GM18507 (cell line): ENCODE measurements around the gene CACNA2D3.

Experiments
- DNase-seq: peaks from one replicate; pipeline ENCODE4 v3.0.0; 2011; ENCODE audit warnings: low read depth; ENCODE audit not compliant: insufficient read length; ENCODE audit errors: extremely low spot score
- FAIRE-seq: peaks from 2 replicates; lab custom pipeline; 2011; peaks lifted over from hg19 to GRCh38; lab: Jason Lieb, UNC

CACNA2D3 gene

DNA sequence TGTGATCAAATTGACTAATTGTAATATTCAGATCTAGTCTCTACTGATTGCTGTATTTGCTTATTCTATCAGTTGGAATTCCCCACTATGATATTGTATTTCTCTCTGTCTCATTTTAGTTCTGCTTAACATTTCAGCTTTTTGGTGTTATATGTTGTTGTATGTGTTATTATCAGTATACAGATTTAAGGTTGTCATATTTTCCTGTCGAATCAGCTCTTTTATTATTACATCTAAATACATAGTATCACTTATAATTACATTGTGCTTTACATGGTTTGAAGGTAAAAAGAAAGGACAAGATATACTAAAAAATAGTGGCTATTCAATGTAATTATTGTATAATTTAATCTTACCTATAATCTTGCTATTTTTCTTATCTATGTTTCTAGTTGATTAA, 598.3 kb downstream of the CACNA2D3 start:
- DNase-seq (no peak), FAIRE-seq (no peak)

DNA sequence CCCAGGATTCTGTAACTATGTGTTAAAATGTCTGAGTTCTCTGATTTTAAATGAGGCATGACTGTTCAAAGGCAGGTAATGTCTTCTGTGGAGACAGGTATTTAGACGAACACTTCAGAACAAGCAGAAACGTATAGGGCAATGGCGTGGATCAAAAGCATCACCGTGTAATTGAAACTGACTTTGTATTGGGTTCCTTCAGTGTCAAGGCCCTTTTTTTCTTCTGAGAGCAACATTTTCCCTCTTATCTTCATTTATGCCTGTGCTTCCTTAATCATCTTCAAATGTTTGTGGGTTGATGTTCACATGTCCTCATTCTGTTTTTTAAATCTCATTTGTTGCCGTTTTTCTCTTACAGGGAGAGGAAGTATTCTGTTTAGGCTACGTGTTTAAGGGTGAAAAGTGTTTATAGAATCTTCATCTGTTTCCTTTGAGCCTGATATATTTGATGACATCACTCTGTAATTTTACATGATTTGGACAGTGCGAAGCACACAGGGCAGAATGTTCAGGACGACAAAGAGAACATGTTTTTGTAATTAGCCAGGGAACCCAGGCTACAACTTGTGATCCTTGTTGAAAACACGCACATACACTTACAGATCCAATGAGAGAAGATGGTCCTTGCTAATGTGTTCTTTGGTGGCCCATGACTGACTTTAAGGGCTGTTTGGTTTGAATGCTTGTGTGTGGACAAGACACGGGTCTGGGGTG, 609.5 kb downstream of the CACNA2D3 start:
- DNase-seq (no peak), FAIRE-seq (no peak)

DNA sequence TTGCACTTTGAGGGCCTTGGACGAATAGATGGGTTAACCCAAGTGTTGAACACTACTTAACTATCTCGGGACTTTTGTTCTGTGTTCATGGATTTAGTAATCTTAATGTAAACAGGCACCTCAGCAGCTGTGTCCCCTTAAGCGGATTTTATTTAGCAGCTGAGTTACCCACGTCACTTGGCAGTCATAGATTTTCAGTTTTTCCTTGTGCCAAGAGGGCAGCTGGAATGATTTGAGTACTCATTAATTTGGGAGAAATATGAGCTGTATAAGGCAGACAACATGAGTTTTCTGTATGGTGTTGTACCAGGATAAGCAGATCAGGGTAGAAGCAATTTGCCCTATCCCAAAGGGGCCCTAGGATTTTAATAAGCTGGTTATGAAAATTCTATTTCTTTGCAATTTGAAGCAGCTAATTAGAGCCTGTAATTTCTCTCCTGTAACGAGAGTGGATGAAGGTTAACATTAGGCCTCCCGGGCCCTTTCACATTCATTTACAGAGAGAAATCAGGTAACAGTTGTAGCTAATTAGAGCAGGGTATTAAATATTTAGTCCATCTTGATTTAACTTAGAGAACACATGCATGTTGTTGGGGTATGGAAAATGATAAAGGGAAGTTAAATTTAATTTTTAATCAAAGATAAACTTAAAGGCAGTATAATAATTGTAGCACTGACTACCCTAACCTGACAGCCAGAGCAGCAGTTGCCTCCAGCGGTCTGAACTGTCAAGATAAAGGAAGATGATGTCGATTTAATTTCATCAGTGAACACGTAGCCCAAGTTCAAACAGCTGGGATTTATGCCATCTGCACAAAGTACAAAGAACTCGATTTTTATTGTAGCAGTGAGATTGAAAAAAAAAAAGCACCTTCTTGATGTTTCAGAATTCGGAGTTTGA, 611.0 kb downstream of the CACNA2D3 start:
- DNase-seq: no peak
- FAIRE-seq: no peak

DNA sequence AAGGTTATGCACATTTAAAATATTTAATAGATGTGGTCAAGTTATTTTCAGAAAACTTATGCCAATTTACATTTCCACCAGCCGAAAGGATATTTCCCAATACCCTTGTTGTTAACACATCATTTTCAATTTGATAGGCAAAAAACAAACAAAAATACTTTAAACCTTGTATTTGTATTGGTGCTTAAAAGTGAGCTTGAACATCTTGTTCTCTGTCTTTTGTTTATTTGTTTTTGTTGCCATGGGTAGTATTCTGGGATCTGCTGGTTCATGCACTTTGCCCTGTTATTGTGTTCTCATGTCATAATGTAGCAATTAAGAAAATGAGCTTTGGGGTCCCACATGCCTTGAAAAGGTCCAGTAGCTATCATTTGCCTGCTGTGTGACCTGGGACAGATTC, 614.1 kb downstream of the CACNA2D3 start:
- FAIRE-seq (no peak), DNase-seq (no peak)

DNA sequence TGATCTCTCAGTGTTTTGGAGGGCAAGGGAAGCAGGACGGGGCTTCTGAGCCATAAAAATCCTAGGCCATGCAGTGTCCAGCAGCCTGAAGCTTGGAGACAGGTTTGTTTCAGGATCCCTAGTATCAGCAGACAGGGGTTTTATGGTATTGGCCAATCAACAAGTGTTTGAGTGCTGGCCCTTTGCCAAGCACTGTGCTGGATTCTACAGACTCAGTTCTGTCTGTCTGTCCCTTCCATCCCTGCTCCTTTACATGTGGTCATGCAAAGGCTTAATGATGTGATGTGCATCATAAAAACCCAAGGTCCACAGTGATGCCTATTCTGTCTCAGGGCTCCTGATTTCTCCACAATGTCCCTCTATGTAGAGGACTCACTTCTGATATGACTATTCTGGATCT, 621.4 kb downstream of the CACNA2D3 start:
- DNase-seq: no peak
- no peak for FAIRE-seq

DNA sequence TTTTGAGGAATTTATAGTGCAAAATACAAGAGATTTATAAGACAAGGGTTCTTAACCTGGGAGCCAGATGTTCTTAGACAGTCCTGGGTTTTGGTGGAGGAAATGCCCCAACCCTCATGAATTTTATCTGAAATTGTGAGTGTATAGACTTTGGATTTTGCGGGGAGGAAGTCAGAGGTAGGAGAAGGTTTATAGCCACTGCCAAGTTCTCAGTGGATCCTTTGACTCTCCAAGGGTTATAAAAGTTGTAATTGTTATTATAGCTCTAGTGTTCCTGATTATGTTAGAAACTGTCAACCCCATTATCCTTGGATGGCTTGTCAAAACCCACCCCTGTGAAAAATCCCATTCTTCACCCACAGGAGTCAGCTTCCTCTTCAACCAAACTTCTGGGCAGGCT, 621.9 kb downstream of the CACNA2D3 start:
- DNase-seq: no peak
- FAIRE-seq: no peak

DNA sequence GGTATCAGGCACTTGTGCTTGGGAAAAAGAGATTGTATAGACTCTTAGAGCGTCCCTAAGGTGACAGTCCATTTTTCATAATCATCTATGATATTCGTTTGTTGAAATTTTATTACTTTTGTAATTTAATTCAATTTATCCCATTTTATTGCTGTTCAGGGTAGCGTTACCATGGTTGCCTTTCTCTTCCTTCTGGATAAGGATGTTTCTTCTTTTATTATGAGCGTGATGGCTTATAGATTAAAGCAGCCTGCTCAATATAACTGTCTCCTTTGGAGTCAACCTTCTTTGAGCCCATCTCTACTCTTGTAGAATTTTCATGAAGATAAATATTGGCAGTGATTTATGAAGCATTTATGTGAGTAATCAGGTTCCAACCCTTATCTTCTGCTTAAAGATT, 623.5 kb downstream of the CACNA2D3 start:
- FAIRE-seq (no peak), DNase-seq (no peak)

DNA sequence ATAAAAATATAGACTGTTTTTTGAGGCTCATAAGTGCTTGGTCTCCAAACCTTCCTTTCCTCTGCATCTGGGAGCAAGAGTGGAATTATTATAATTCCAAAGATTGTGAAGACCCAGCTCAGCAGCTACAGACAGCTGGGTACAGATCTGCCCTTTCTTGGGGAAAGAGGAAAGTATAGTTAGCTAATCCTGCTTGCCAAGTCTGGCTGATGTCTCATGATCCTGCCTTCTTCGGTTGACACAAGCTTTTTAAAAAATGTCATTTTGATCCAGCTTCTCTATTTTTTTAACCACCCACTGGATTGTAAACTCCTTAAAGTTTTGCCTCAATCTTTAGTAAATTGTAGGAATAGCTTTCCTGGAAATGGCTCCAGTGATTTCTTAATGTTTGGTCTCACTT, 624.4 kb downstream of the CACNA2D3 start:
- no peak for DNase-seq
- no peak for FAIRE-seq

DNA sequence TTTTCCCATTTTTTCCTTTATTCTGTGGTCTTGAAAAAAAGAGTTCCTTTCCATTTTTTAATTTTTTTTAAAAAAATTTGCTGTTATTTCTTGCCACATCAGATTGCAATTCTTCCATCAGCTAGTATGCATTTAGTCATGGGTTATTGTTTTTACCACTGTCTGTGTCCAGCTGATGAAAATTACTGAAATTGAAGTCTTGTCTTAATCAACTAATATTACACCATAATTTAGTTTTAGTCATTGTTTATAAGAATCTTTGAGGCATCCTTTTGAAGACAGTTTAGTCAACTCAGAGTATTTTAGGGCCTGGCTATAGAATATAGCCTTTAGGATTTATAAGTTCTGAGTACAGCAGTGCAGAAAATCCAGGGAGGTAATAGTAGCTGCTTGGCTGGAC, 633.4 kb downstream of the CACNA2D3 start:
- FAIRE-seq (no peak), DNase-seq (no peak)

DNA sequence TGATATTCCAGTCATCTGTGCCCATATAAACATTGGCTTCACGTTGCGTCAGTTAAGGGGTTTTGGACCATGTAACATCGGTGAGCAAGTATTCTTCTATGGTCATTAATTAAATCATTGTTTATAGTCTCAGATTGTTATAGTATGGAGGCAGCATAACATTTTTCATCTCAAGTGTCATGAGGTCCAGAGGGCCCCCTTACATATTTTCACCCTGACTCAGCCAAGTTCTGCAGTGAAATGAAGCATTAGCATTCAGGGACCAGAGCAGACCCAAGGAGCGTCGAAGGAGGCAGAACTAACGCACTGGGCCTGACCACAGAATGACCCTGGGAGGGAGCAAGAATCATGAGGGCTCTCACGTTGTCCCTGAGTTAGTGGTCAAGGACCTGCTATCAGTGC, 634.0 kb downstream of the CACNA2D3 start:
- DNase-seq: no peak

DNA sequence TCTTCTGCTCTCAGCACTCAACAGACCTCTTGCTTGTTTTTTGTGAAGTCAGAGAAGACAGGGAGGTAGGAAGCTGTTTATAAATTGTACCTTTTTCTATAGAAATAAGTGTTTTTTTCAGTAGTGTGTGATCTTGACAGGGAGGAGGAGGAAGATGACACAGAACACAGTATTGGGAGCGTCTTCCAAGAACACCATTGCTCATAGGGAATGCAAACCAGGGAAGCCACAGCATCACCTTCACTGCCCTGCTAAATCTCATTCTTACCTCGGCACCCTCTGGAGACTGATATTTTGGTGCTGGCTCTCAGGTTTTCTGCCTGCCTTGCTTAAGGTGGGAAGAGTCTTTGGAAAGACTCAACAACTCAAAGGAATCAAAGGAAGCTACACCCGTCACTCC, 636.1 kb downstream of the CACNA2D3 start:
- FAIRE-seq: no peak
- DNase-seq: no peak

More for the DNA sequence above, 634.0 kb downstream of the CACNA2D3 start:
- FAIRE-seq: no peak

DNA sequence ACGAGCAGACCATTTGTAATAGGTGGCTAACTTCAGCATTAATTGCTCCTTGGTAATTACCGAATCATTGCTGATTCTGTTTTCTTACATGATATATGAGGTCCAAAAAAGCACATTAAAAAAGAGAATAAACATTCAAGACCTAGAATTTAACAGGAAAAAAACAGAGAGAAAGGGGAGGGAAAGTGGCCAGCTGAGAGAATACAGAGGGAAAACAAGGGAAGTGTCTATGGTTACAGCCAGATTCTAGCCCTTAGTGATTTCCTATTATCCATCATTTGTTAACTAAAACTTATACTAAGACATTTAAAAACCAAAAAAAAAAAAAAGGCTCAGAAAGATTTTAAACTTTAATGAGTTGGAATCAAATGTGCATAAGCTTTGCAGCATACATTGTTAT, 636.8 kb downstream of the CACNA2D3 start:
- FAIRE-seq (no peak), DNase-seq (no peak)

DNA sequence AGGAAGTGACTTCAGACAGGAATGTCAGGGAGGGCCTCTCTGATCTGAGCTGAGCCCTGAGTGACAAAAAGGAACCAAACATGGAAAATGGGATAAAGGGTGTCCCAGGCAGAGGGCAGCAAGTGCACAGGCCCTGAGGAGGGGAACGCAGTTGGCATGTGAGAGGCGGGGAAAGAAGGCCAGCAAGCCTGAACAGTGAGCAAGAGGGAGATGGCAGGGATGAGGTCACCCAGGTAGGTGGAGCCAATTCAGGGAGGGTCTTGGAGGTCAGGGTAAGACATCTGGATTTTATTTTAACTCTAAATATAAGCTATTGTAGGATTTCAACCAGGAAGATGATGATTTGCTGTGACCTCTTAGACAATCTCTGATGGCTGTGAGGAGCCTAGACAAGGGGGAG, 637.8 kb downstream of the CACNA2D3 start:
- no peak for FAIRE-seq
- no peak for DNase-seq

DNA sequence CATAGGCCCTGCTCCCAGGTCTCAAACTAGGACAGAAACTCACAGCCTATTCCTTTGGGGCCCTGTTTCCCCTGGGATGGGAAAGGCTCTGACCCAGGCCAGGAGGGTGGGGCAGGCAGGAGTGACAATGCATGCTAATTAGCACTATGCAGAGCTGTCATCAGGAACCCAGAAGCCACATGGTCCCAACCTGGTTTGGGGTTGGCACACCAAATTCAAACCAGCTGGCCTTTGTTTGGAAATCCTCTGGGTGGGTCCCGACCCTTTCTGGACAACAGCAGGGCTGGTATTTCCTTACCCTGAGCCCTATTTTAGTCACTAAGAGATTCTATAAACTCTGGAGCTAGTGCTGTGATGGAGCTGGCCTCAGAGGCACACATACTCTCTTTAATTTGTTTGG, 639.3 kb downstream of the CACNA2D3 start:
- DNase-seq (no peak), FAIRE-seq (no peak)

DNA sequence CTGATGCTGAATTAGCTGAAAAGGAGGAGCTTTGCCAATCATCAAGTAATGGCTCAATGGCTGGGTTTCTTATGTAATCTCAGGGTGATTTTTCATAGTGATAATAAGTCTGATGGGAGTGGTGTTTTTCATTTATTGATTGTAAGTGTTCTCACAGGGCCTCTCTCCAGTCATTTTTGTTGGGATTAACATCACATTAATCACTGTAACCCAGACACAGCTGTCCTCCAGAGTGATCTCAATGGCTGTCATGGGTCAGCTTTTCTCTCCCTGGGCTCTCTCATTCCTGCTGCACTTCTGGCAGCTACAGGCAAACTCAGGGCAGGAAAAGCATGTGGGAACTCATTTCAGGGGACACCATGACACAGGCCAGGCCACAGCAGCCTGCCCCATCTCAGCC, 642.6 kb downstream of the CACNA2D3 start:
- FAIRE-seq: no peak
- no peak for DNase-seq

DNA sequence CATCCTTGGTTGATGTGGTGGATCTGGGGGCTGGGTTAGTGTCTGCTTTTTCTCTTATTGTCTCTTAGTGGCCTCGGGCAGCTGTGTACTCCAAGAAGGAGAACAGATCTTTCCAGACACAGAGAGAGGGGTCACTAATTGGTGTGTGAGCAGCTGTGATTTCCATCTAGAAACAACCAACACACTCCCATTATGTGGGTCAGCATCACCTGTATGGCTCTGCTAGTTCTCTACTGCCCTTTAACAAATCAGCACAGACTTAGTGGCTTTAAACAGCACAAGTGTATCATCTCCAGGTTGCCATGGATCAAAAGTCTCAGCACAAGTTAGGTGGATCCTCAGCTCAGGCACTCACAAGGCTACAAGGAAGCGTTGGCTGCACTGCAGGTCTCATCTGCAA, 648.7 kb downstream of the CACNA2D3 start:
- DNase-seq (no peak), FAIRE-seq (no peak)

DNA sequence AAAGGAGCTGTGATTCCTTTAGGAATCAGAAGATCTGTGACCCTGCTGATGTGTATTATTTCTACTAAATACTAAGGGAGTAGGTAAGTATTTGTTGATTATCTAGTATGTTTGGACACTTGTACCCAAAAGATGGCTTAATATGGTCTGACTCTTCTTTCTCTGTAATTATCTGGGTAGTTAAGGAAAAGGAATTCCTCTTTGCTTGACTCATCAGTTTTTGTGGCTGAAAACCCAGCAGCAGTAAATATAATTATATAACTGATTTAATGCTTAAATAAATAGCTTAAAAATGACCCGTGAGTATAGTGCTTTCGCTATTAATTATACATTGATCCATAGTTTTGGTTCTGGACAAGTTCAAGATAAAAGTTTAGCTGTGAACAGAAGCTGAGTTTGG, 649.7 kb downstream of the CACNA2D3 start:
- FAIRE-seq (no peak), DNase-seq (no peak)

DNA sequence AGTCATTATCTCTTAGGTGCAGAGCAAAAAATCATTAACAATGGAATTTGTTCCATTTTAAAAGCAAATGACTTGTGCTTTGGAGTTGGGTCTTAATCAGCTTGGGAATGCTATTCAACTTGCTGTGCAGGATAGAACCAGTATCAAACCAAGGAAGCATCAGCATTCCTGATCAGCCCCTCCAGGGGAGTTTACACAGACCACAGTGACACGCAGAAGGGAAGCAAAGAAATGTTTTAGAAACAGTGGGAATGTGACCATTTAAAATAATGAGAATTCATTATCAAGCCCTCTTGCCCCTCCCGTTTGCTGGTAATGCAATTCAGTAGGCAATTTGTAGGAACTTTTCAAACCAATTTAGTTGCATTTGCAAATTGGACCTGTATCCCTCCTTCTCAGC, 650.4 kb downstream of the CACNA2D3 start:
- DNase-seq (no peak), FAIRE-seq (no peak)

DNA sequence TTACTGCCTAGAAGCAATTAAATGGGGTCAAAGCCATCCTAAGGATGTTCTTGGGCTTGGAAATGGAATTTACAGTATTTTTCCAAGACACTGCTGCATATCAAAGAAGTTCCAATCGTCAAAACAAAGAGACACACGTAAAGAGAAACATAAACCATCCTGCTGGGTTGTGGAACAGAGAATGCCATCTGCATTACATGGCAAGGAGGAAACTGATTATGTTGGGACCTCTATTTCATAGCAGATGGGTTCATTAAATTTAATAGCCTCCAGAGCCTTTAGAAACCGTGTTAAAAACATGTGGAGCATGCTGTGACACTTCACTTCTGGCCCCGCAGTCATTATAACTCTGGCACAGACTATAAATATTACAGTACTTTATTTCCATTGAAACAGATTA, 650.9 kb downstream of the CACNA2D3 start:
- no peak for FAIRE-seq
- DNase-seq: no peak

DNA sequence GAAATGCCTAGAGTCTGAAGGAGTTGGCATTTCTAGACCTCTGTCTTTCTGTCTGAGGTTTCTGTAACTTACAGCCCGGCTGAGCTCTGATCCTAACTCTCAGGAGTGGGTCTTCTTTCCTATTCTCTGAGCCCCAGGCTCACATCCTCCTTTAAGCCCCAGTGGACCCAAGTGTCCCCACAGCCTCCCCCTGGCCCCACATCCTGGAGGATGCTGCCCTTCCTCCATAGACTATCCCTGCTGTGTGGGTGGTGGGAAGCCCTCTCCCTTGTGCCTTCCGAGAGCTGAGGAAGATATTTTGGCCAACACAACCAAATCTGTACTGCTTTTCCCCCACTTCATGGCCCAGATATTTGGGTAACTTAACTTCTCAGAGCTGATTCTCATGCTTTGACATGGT, 654.2 kb downstream of the CACNA2D3 start:
- no peak for DNase-seq
- no peak for FAIRE-seq

DNA sequence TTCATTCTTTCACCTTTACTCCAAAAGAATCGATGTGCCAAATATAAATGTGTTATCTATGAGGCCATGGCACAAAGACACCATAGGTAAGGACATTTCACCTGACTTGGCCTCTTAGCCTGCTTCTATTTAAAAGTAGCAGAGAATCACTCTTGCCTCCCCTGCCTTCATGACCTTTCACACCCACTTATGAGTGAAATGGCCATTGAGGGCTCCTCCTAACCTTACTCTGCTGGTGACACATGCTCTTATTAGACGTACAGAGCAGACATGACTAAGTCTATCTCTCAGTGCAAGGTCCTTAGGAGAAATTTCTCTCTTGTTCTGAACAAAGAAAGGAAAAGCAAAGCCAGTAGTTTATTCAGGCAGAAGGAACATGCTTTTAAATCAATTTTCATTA, 654.8 kb downstream of the CACNA2D3 start:
- DNase-seq: no peak
- FAIRE-seq: no peak
